T-helper 1 cell (primary cell): ENCODE measurements around the gene PGC.

Experiments used
- DNase-seq, 5 donors: peaks; one replicate each; pipeline ENCODE4 v3.0.0-alpha.2; 2012 to 2020

PGC gene

GRCh38 chr6:41744236-41744787 is 2.9 kb downstream of the PGC start:
- DNase-seq = no peak

GRCh38 chr6:41743406-41744235 is 3.6 kb downstream of the PGC start:
- DNase-seq = no peak

- no peak for DNase-seq
Observed at GRCh38 chr6:41741625-41742490, 5.3 kb downstream of the PGC start.

GRCh38 chr6:41740366-41741162 is 6.6 kb downstream of the PGC start:
- no peak for DNase-seq

GRCh38 chr6:41739041-41739440 is 8.2 kb downstream of the PGC start:
- no peak for DNase-seq

- DNase-seq = no peak
Observed at GRCh38 chr6:41737591-41738130, 9.5 kb downstream of the PGC start.

GRCh38 chr6:41736800-41737555 is 10.2 kb downstream of the PGC start:
- DNase-seq = no peak

GRCh38 chr6:41736186-41736733 is 10.9 kb downstream of the PGC start:
- DNase-seq = no peak

GRCh38 chr6:41735427-41736185 is 11.6 kb downstream of the PGC start, which contains the start of gene TFEB:
TFEB (minus strand) TSS chr6:41735608; CDS start chr6:41691213, 44,395 bp downstream.
- DNase-seq = peak; percentile 86 to 91 (median 89)

GRCh38 chr6:41734666-41735426 is 12.4 kb downstream of the PGC start:
- peak; percentile 58 to 77 (median 64) for DNase-seq

- peak; percentile 60 to 77 (median 64) for DNase-seq
Observed at GRCh38 chr6:41733707-41734665, 13.2 kb downstream of the PGC start.

- no peak for DNase-seq
Observed at GRCh38 chr6:41733360-41733706, 13.9 kb downstream of the PGC start.

- peak; percentile 19 to 67 (median 55) for DNase-seq
Observed at GRCh38 chr6:41732591-41733359, 14.4 kb downstream of the PGC start.

- no peak for DNase-seq
Observed at GRCh38 chr6:41732149-41732548, 15.0 kb downstream of the PGC start.

GRCh38 chr6:41731561-41732086 is 15.6 kb downstream of the PGC start:
- DNase-seq = no peak

GRCh38 chr6:41730531-41731436 is 16.4 kb downstream of the PGC start:
- DNase-seq = peak in 1 of 5 donors; percentile 16
